ENCODE results near the gene DLGAP3.

- TF ChIP-seq CTCF (conservative IDR thresholded peaks at IDR 0.05 in 1 of 2, IDR thresholded peaks at IDR 0.05 in 1 of 2; ENCODE audit: extremely low read depth in 1 of 2, insufficient read depth in 1 of 2, low read depth in 1 of 2, low read length in 2 of 2) (no peak), EZH2 (IDR thresholded peaks at IDR 0.05; ENCODE audit: borderline replicate concordance, low read length) (no peak)
Observed at GRCh38 chr1:34840426-34840825, 89.0 kb downstream of the DLGAP3 start.

Measured in mammary epithelial cell (primary cell).